HEK293T (cell line): ENCODE results near the gene WIPF3.
"Not testable (repeated sequence)": the region's sequence is repeated elsewhere in the genome, so short reads cannot be mapped to it uniquely, and the experiment has no call there.

Experiments used
- CTCF ChIA-PET: fragments of 350-600 bp; formaldehyde crosslinking; extraction: SDS; loops from one replicate; lab custom pipeline; 2021; ENCODE audit warnings: antibody characterized with exemption, inconsistent platforms; lab: Yijun Ruan, JAX
- POLR2A ChIA-PET: fragments of 350-600 bp; formaldehyde crosslinking; extraction: SDS; loops from one replicate; lab custom pipeline; 2020; ENCODE audit warnings: antibody characterized with exemption, inconsistent platforms; lab: Yijun Ruan, JAX
- DNase-seq: peaks from one replicate; pipeline ENCODE4 v3.0.0; 2012; ENCODE audit warnings: mixed read lengths; ENCODE audit errors: extremely low spot score
- ARNT ChIP-seq: fragments of 450-650 bp; IDR thresholded peaks from 2 replicates; pipeline ENCODE4 v1.6.1; 2017; ENCODE audit warnings: mild to moderate bottlenecking
- BHLHE40 ChIP-seq: fragments of 450-650 bp; IDR thresholded peaks from 2 replicates; pipeline ENCODE4 v1.6.1; 2016; ENCODE audit warnings: mild to moderate bottlenecking, moderate library complexity, borderline replicate concordance
- CTBP1 ChIP-seq: fragments of 450-650 bp; IDR thresholded peaks from 2 replicates; pipeline ENCODE4 v1.6.1; 2016; ENCODE audit warnings: borderline replicate concordance
- ELF4 ChIP-seq: fragments of 450-650 bp; IDR thresholded peaks from 2 replicates; pipeline ENCODE4 v1.6.1; 2017; ENCODE audit warnings: antibody characterized with exemption
- FOXA1 ChIP-seq: fragments of 450-650 bp; IDR thresholded peaks from 2 replicates; pipeline ENCODE4 v1.6.1; 2016; ENCODE audit warnings: mild to moderate bottlenecking
- FOXK2 ChIP-seq: fragments of 450-650 bp; IDR thresholded peaks from 2 replicates; pipeline ENCODE4 v1.6.1; 2016; ENCODE audit warnings: mild to moderate bottlenecking
- FOXM1 ChIP-seq: fragments of 450-650 bp; IDR thresholded peaks from 2 replicates; pipeline ENCODE4 v1.6.1; 2017; ENCODE audit warnings: mild to moderate bottlenecking, borderline replicate concordance
- HDGF ChIP-seq: fragments of 450-650 bp; IDR thresholded peaks from 2 replicates; pipeline ENCODE4 v1.6.1; 2017; ENCODE audit warnings: antibody characterized with exemption, borderline replicate concordance
- L3MBTL2 ChIP-seq: fragments of 450-650 bp; conservative IDR thresholded peaks from 2 replicates; pipeline ENCODE4 v1.6.1; 2016; ENCODE audit warnings: mild to moderate bottlenecking
- LEF1 ChIP-seq: fragments of 450-650 bp; IDR thresholded peaks from 2 replicates; pipeline ENCODE4 v1.6.1; 2017; ENCODE audit warnings: mild to moderate bottlenecking, borderline replicate concordance
- NFRKB ChIP-seq: fragments of 450-650 bp; IDR thresholded peaks from 2 replicates; pipeline ENCODE4 v1.6.1; 2016; ENCODE audit warnings: mild to moderate bottlenecking, moderate library complexity
- PKNOX1 ChIP-seq: fragments of 450-650 bp; IDR thresholded peaks from 2 replicates; pipeline ENCODE4 v1.6.1; 2016
- SP1 ChIP-seq: fragments of 450-650 bp; IDR thresholded peaks from 2 replicates; pipeline ENCODE4 v1.6.1; 2017
- SUZ12 ChIP-seq: fragments of 450-650 bp; IDR thresholded peaks from 2 replicates; pipeline ENCODE4 v1.6.1; 2016; ENCODE audit warnings: mild to moderate bottlenecking
- TARDBP ChIP-seq: fragments of 450-650 bp; IDR thresholded peaks from 2 replicates; pipeline ENCODE4 v1.6.1; 2016
- ZNF384 ChIP-seq: fragments of 450-650 bp; IDR thresholded peaks from 2 replicates; pipeline ENCODE4 v1.6.1; 2016

The WIPF3 gene

GRCh38 chr7:29955075-29955792 is 148.9 kb downstream of the WIPF3 start:
- ChIA-PET CTCF (no interaction called here), POLR2A (no interaction called here)
- DNase-seq, result no peak
- TF ChIP-seq ZNF384 (no peak), FOXK2 (no peak), L3MBTL2 (no peak), ARNT (no peak), NFRKB (no peak), FOXA1 (no peak), FOXM1 (no peak), BHLHE40 (no peak), SP1 (no peak), SUZ12 (no peak), HDGF (no peak), LEF1 (no peak)

- DNase-seq, result no peak
- ChIA-PET CTCF (no interaction called here), POLR2A (no interaction called here)
- TF ChIP-seq CTBP1 (no peak), NFRKB (no peak), FOXA1 (no peak), HDGF (no peak), FOXM1 (no peak), LEF1 (no peak), SUZ12 (no peak), PKNOX1 (no peak), SP1 (no peak), BHLHE40 (no peak)
Measured at GRCh38 chr7:29955799-29956486, 149.6 kb downstream of the WIPF3 start.

GRCh38 chr7:29956487-29956836 is 150.2 kb downstream of the WIPF3 start:
- no peak for DNase-seq
- CTCF ChIA-PET, result no interaction called here
- no peak for TF ChIP-seq FOXA1
- TF ChIP-seq LEF1, result no peak
- no peak for TF ChIP-seq FOXM1
- no peak for TF ChIP-seq L3MBTL2
- no peak for TF ChIP-seq SUZ12
- no peak for TF ChIP-seq ZNF384
- TF ChIP-seq NFRKB, result no peak
- no peak for TF ChIP-seq FOXK2
- TF ChIP-seq TARDBP, result no peak
- no peak for TF ChIP-seq PKNOX1
- no peak for TF ChIP-seq ARNT
- no peak for TF ChIP-seq BHLHE40
- no peak for TF ChIP-seq CTBP1
- TF ChIP-seq SP1, result no peak
- no peak for TF ChIP-seq HDGF
- TF ChIP-seq ELF4, result no peak
- POLR2A ChIA-PET, result no interaction called here

GRCh38 chr7:29957521-29958310 is 151.4 kb downstream of the WIPF3 start:
- no peak for DNase-seq
- POLR2A ChIA-PET, result no interaction called here
- TF ChIP-seq NFRKB, result no peak
- no peak for TF ChIP-seq ZNF384
- TF ChIP-seq FOXK2, result no peak
- no peak for TF ChIP-seq FOXA1
- TF ChIP-seq L3MBTL2, result no peak
- TF ChIP-seq FOXM1, result no peak
- no peak for TF ChIP-seq PKNOX1
- TF ChIP-seq LEF1, result no peak
- TF ChIP-seq HDGF, result no peak
- CTCF ChIA-PET, result interaction anchor here (0.6 to 0.8 kb wide), 2 partner anchors 23 to 780 kb away, joined by 3 read pairs; no protein-coding TSS in a partner anchor

GRCh38 chr7:29958667-29959358 is 152.5 kb downstream of the WIPF3 start:
- ChIA-PET CTCF (interaction anchor here (0.8 kb wide), 1 partner anchor 24 kb away, joined by 3 read pairs; no protein-coding TSS in a partner anchor), POLR2A (no interaction called here)
- no peak for DNase-seq
- no peak for TF ChIP-seq BHLHE40
- TF ChIP-seq SUZ12, result no peak
- no peak for TF ChIP-seq CTBP1
- TF ChIP-seq L3MBTL2, result no peak
- no peak for TF ChIP-seq NFRKB
- no peak for TF ChIP-seq FOXK2
- TF ChIP-seq ELF4, result no peak
- no peak for TF ChIP-seq HDGF
- no peak for TF ChIP-seq SP1
- TF ChIP-seq FOXM1, result no peak
- TF ChIP-seq PKNOX1, result no peak
- no peak for TF ChIP-seq FOXA1
- no peak for TF ChIP-seq ZNF384
- no peak for TF ChIP-seq TARDBP
- no peak for TF ChIP-seq ARNT
- TF ChIP-seq LEF1, result no peak

- DNase-seq, POLR2A ChIA-PET: not testable (repeated sequence)
Measured at GRCh38 chr7:29961611-29962010, 155.3 kb downstream of the WIPF3 start.

More at GRCh38 chr7:29961611-29962010, 155.3 kb downstream of the WIPF3 start:
- CTCF ChIA-PET, result not testable (repeated sequence)
